Head of caudate nucleus (tissue), 42 donors: ENCODE results near the gene TMEM97.

ENCODE experiments used
- DNase-seq, 42 donors: peaks; one replicate each; pipeline versions ENCODE4 v3.0.0 to v3.0.0-alpha.2; 2020 to 2021; ENCODE audit warnings: mixed read lengths in 7 of 42
- intact Hi-C: fragments of 100-400 bp; cut with DNase I; formaldehyde crosslinking; loops from one replicate; pipeline ENCODE4 v1.15.0; 2022

Gene TMEM97

GRCh38 chr17:28313841-28314240 lies 5.2 kb upstream of the TMEM97 start:
- intact Hi-C loops: no loop called here
- peak in 1 of 42 donors; percentile 20 for DNase-seq

- DNase-seq: no peak
- intact Hi-C loops: no loop called here
Measured at GRCh38 chr17:28315846-28316705, 2.9 kb upstream of the TMEM97 start.

GRCh38 chr17:28317099-28317965 lies 1.7 kb upstream of the TMEM97 start:
- intact Hi-C loops: no loop called here
- DNase-seq: peak in 1 of 42 donors; percentile 16

- intact Hi-C loops: loop anchor here (2.0 kb wide), 1 partner anchor 39 kb away; the partner anchor contains the start of gene POLDIP2
- peak in 4 of 42 donors; percentile 9 to 42 (median 26) for DNase-seq
Measured at GRCh38 chr17:28317966-28318758, 838 bp upstream of the TMEM97 start.

GRCh38 chr17:28319598-28319935 lies 567 bp downstream of the TMEM97 start:
- intact Hi-C loops: loop anchor here (2.0 kb wide), 1 partner anchor 37 kb away; the partner anchor contains the start of gene POLDIP2
- DNase-seq: peak in 1 of 42 donors; percentile 35

- DNase-seq: peak in 1 of 42 donors; percentile 22
- intact Hi-C loops: no loop called here
Measured at GRCh38 chr17:28320215-28321061, 1.4 kb downstream of the TMEM97 start.

- DNase-seq: peak in 1 of 42 donors; percentile 11
- intact Hi-C loops: no loop called here
Measured at GRCh38 chr17:28324267-28324745, 5.3 kb downstream of the TMEM97 start.

GRCh38 chr17:28324781-28325180 lies 5.8 kb downstream of the TMEM97 start:
- intact Hi-C loops: no loop called here
- DNase-seq: no peak

- DNase-seq: peak in 1 of 42 donors; percentile 14
- intact Hi-C loops: no loop called here
Measured at GRCh38 chr17:28325211-28325610, 6.2 kb downstream of the TMEM97 start.

- DNase-seq: peak in 1 of 42 donors; percentile 11
- intact Hi-C loops: no loop called here
Measured at GRCh38 chr17:28326114-28326513, 7.1 kb downstream of the TMEM97 start.

GRCh38 chr17:28327031-28327607 lies 8.1 kb downstream of the TMEM97 start:
- intact Hi-C loops: no loop called here
- DNase-seq: peak in 1 of 42 donors; percentile 11

- intact Hi-C loops: no loop called here
- DNase-seq: peak in 1 of 42 donors; percentile 2
Measured at GRCh38 chr17:28327709-28328108, 8.7 kb downstream of the TMEM97 start.

- intact Hi-C loops: no loop called here
- DNase-seq: peak in 2 of 42 donors; percentile 7 to 11
Measured at GRCh38 chr17:28328325-28328724, 9.3 kb downstream of the TMEM97 start.

GRCh38 chr17:28330671-28331070 lies 11.7 kb downstream of the TMEM97 start:
- intact Hi-C loops: no loop called here
- no peak for DNase-seq

GRCh38 chr17:28331891-28332420 lies 13.0 kb downstream of the TMEM97 start:
- intact Hi-C loops: no loop called here
- DNase-seq: no peak

GRCh38 chr17:28333083-28333746 lies 14.2 kb downstream of the TMEM97 start:
- no peak for DNase-seq
- intact Hi-C loops: no loop called here

GRCh38 chr17:28334171-28334570 lies 15.2 kb downstream of the TMEM97 start:
- intact Hi-C loops: no loop called here
- DNase-seq: peak in 1 of 42 donors; percentile 10
